Gastrocnemius medialis (tissue), 4 donors: ENCODE measurements around the gene ENAH. TPM values are rescaled to one million over a fixed set of nuclear protein-coding genes. Genes with fewer than 3 reads are reported as not detected.

ENCODE experiments used
- ATAC-seq, 2 donors: fragments of 150-250 bp; one replicate each; pipeline ENCODE4 v1.9.1; 2016
- DNase-seq, 2 donors: peaks; one replicate each; pipeline ENCODE4 v3.0.0-alpha.2; 2019
- H3K27ac ChIP-seq, 4 donors: fragments of 200-600 bp; sonication (generic); 1 replicate in 1 of 4; 2 replicates in 3 of 4; pipeline ENCODE4 v1.5.1; 2016 to 2018; ENCODE audit warnings: mild to moderate bottlenecking in 2 of 4, moderate library complexity in 1 of 4
- H3K27me3 ChIP-seq, 3 donors: fragments of 200-600 bp; sonication (generic) in 2 of 3; 1 replicate in 1 of 3; 2 replicates in 2 of 3; pipeline versions ENCODE4 v1.5.1 to v1.6.0; 2016 to 2019; ENCODE audit warnings: mild to moderate bottlenecking in 1 of 3, moderate library complexity in 1 of 3
- H3K36me3 ChIP-seq, 2 donors: fragments of 200-600 bp; sonication (generic) in 1 of 2; one replicate each; pipeline ENCODE4 v1.5.1; 2017 to 2018
- H3K4me1 ChIP-seq, 2 donors: fragments of 200-600 bp; sonication (generic) in 1 of 2; one replicate each; pipeline ENCODE4 v1.5.1; 2016 to 2017; ENCODE audit warnings: mild to moderate bottlenecking in 2 of 2
- H3K4me3 ChIP-seq, 4 donors: fragments of 200-600 bp; sonication (generic) in 3 of 4; 1 replicate in 1 of 4; 2 replicates in 3 of 4; pipeline ENCODE4 v1.5.1; 2016 to 2019; ENCODE audit warnings: mild to moderate bottlenecking in 2 of 4
- H3K9me3 ChIP-seq, 3 donors: fragments of 200-600 bp; sonication (generic) in 2 of 3; 1 replicate in 1 of 3; 2 replicates in 2 of 3; pipeline ENCODE4 v1.5.1; 2016 to 2019
- POLR2A ChIP-seq, 2 donors: fragments of 450-650 bp; IDR thresholded peaks; one replicate each; pipeline ENCODE4 v1.6.1; 2017; ENCODE audit warnings: antibody characterized with exemption in 2 of 2, mild to moderate bottlenecking in 2 of 2, moderate library complexity in 2 of 2
- in situ Hi-C, 4 donors: fragments of 200-750 bp; cut with MboI; loops; one replicate each; pipeline versions ENCODE4 v1.15.0 to v1.8.0; 2017; ENCODE audit warnings: low sequenced_read_pairs in 4 of 4
- intact Hi-C: fragments of 100-400 bp; cut with DNase I; formaldehyde crosslinking; loops from one replicate; pipeline ENCODE4 v1.15.1; 2023; ENCODE audit warnings: low total_unique reads
- total RNA-seq, 4 donors: library from RNA; depleted of rRNA; stranded (reverse); fragments of >200 nt; gene quantifications; one replicate each; pipeline versions ENCODE4 v1.1.0 to v1.2.3, GENCODE V29; 2016
- TF ChIP-seq, protein P1 (sequence below), 5 experiments: fragments of 450-650 bp in 3 of 5; fragments of 200-600 bp in 2 of 5; sonication (generic) in 2 of 5; IDR thresholded peaks in 4 of 5; conservative IDR thresholded peaks in 1 of 5; 1 replicate in 4 of 5; 2 replicates in 1 of 5; pipeline ENCODE4 v1.5.1; 2016 to 2019; ENCODE audit warnings: antibody characterized with exemption in 5 of 5, mild to moderate bottlenecking in 3 of 5, moderate library complexity in 3 of 5

Gene ENAH
- total RNA-seq, 4 donors from 2014 or later = 56.1 to 112 (median 62.2) TPM

DNA sequence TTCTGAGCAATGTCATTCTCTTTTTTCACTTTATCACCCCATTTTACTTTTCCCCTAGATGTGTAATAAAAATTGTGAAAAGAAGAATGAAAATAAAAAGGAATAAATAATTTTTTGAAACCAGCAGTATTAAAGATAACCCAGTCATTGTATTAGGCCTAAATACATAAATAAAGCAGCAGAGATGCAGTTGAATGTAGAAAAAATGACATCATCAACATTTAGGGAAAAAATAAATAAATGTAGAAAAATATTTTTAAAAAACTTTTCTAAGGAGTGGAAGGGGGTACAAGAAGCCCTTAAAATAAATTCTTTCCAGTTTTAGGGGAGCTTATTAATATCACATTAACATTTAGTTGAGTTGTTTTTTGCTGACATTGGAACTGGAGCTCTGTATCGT is 15.3 kb upstream of the ENAH start:
- TF ChIP-seq, protein P1, sequence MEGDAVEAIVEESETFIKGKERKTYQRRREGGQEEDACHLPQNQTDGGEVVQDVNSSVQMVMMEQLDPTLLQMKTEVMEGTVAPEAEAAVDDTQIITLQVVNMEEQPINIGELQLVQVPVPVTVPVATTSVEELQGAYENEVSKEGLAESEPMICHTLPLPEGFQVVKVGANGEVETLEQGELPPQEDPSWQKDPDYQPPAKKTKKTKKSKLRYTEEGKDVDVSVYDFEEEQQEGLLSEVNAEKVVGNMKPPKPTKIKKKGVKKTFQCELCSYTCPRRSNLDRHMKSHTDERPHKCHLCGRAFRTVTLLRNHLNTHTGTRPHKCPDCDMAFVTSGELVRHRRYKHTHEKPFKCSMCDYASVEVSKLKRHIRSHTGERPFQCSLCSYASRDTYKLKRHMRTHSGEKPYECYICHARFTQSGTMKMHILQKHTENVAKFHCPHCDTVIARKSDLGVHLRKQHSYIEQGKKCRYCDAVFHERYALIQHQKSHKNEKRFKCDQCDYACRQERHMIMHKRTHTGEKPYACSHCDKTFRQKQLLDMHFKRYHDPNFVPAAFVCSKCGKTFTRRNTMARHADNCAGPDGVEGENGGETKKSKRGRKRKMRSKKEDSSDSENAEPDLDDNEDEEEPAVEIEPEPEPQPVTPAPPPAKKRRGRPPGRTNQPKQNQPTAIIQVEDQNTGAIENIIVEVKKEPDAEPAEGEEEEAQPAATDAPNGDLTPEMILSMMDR (IDR thresholded peaks at IDR 0.05 in 4 of 5, conservative IDR thresholded peaks at IDR 0.05 in 1 of 5) = no peak
- TF ChIP-seq POLR2A (IDR thresholded peaks at IDR 0.05) = no peak
- intact Hi-C loops (no loop called here), in situ Hi-C loops (no loop called here)
- Histone ChIP-seq H3K4me1 (no peaks in the 10 kb centered on the region), H3K27me3 (no peaks in the 10 kb centered on the region), H3K27ac (no peak overlapping the region), H3K36me3 (no peaks in the 10 kb centered on the region), H3K9me3 (no peaks in the 10 kb centered on the region), H3K4me3 (no peak overlapping the region)
- ATAC-seq = no peak
- no peak for DNase-seq

DNA sequence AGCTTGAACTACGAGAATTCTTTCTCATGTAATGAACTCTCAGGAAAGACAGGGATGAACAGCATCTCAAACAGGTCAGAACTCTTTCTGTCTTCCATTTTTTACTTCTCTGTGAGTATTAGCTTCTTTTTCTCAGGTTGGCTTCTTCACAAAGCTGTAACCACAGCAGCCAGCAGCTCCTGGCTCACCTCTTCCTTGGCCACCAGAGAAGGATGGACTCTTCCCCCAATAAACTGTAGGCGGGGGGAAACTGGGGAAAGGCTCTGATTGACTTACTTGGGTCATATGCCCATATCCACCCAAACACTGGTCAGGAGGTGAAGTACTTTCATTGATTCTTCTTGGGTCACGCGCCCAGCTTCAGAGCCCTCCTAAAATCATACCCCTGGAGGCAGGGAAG is 14.4 kb upstream of the ENAH start:
- Histone ChIP-seq H3K27ac (no peak overlapping the region), H3K27me3 (no peaks in the 10 kb centered on the region), H3K9me3 (no peaks in the 10 kb centered on the region), H3K4me3 (no peak overlapping the region), H3K36me3 (no peaks in the 10 kb centered on the region), H3K4me1 (no peaks in the 10 kb centered on the region)
- no peak for TF ChIP-seq POLR2A (IDR thresholded peaks at IDR 0.05)
- TF ChIP-seq, protein P1 (IDR thresholded peaks at IDR 0.05 in 4 of 5, conservative IDR thresholded peaks at IDR 0.05 in 1 of 5) = no peak
- intact Hi-C loops = no loop called here
- no peak for ATAC-seq
- in situ Hi-C loops = no loop called here
- no peak for DNase-seq

DNA sequence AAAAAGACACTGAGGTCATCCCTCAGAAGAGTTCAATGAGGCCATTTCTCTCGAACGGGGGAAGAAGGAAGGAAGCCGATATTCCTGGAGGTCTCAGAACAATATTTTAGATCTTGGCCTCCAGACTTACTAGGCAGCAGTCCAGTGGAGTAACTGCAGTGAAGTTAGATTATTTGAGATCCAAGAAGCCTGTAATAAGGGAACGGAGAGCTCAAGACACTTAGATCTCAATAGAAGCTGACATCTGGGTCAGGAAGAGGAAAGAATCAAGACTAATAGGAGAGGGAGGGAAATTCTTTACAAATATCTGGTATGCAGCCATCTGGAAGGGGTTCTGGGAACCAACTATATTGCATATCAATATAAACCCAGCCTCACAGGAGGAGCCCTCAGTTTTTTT is 13.6 kb upstream of the ENAH start:
- no peaks in the 10 kb centered on the region for H3K27me3 ChIP-seq
- no peak overlapping the region for H3K4me3 ChIP-seq
- in situ Hi-C loops = no loop called here
- no peaks in the 10 kb centered on the region for H3K9me3 ChIP-seq
- H3K4me1 ChIP-seq = peaks cover 0 to 4% of the 10 kb centered on the region in 2 donors
- no peak overlapping the region for H3K27ac ChIP-seq
- intact Hi-C loops = no loop called here
- TF ChIP-seq, protein P1 (IDR thresholded peaks at IDR 0.05 in 4 of 5, conservative IDR thresholded peaks at IDR 0.05 in 1 of 5) = no peak
- TF ChIP-seq POLR2A (IDR thresholded peaks at IDR 0.05) = no peak
- no peak for DNase-seq
- no peaks in the 10 kb centered on the region for H3K36me3 ChIP-seq
- ATAC-seq = no peak

DNA sequence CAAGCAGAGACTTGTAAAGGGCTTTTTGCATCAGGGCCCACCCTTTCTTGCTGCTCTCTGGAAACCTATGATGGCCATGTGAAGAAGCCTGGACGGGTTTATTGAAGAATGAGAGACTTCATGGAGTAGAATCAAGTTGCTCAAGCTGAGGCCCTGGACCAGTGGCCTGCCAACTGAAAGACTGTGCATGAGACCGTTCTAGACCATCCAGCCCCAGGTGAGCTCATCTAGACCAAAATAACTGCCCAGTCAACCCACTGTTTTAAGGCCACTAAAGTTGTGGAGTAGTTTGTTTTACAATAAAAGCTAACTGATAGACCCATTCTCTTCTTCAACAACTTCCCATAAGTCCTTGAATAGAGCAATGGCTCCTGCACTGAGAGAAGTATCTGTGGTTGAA is 11.8 kb upstream of the ENAH start:
- TF ChIP-seq, protein P1 (IDR thresholded peaks at IDR 0.05 in 4 of 5, conservative IDR thresholded peaks at IDR 0.05 in 1 of 5) = no peak
- no peak for TF ChIP-seq POLR2A (IDR thresholded peaks at IDR 0.05)
- DNase-seq (no peak), ATAC-seq (peak; percentile 65 to 76)
- Histone ChIP-seq H3K36me3 (no peaks in the 10 kb centered on the region), H3K4me1 (peaks cover 0 to 4% of the 10 kb centered on the region in 2 donors), H3K9me3 (no peaks in the 10 kb centered on the region), H3K27me3 (no peaks in the 10 kb centered on the region), H3K4me3 (no peak overlapping the region), H3K27ac (no peak overlapping the region)
- in situ Hi-C loops = no loop called here
- intact Hi-C loops = no loop called here

DNA sequence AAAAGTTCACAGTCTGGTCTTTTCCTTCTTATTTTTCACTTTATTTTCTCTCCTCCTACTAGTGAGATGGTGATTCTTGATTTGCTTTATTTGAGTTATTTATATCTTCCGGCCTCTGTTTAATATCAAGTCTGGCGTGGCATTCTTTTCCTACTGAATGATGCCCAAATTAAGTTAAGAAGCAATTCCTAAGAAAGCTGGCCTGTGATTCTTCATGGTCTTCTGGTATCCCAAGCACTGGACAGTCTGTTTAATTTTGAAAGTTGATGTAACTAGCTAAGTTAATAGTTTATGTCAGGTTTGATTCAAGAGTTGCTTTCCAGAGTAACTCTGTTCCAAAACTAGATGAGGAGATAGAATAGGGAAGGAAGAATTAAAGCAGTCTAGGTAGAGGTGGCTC is 9.2 kb upstream of the ENAH start:
- TF ChIP-seq POLR2A (IDR thresholded peaks at IDR 0.05) = no peak
- TF ChIP-seq, protein P1 (IDR thresholded peaks at IDR 0.05 in 4 of 5, conservative IDR thresholded peaks at IDR 0.05 in 1 of 5) = no peak
- DNase-seq = no peak
- ATAC-seq = no peak
- no peaks in the 10 kb centered on the region for H3K9me3 ChIP-seq
- H3K27me3 ChIP-seq = no peaks in the 10 kb centered on the region
- in situ Hi-C loops = no loop called here
- peak overlapping the region in 1 of 4 donors; percentile 7 for H3K27ac ChIP-seq
- intact Hi-C loops = no loop called here
- H3K4me1 ChIP-seq = peaks cover 0 to 10% of the 10 kb centered on the region in 2 donors
- no peak overlapping the region for H3K4me3 ChIP-seq
- H3K36me3 ChIP-seq = no peaks in the 10 kb centered on the region
